Loucy (cell line): ENCODE data around the gene DENND2A.

Experiments
- H2AFZ ChIP-seq: fragments of 200-600 bp; sonication (generic); 2 replicates; pipeline ENCODE4 v1.6.0; 2016; ENCODE audit warnings: antibody characterized with exemption, mild to moderate bottlenecking, low read length, moderate library complexity
- H3F3A ChIP-seq: fragments of 200-600 bp; 2 replicates; pipeline ENCODE4 v1.6.0; 2016; ENCODE audit warnings: antibody characterized with exemption, low read depth, mild to moderate bottlenecking
- H3K27me3 ChIP-seq: fragments of 200-600 bp; sonication (generic); 2 replicates; pipeline ENCODE4 v1.6.1; 2014; ENCODE audit warnings: low read length, mild to moderate bottlenecking; ENCODE audit not compliant: insufficient read depth, poor library complexity, severe bottlenecking
- H3K36me3 ChIP-seq: fragments of 200-600 bp; sonication (generic); 2 replicates; pipeline ENCODE4 v1.6.1; 2016; ENCODE audit warnings: low read length; ENCODE audit not compliant: insufficient read depth
- H3K4me1 ChIP-seq: fragments of 200-600 bp; sonication (generic); 2 replicates; pipeline ENCODE4 v1.5.1; 2014; ENCODE audit warnings: low read length, mild to moderate bottlenecking; ENCODE audit not compliant: insufficient read depth, poor library complexity, severe bottlenecking
- H3K4me2 ChIP-seq: fragments of 200-600 bp; sonication (generic); 2 replicates; pipeline ENCODE4 v1.6.0; 2014; ENCODE audit warnings: antibody characterized with exemption, low read length, low read depth, mild to moderate bottlenecking; ENCODE audit not compliant: poor library complexity, severe bottlenecking
- H3K4me3 ChIP-seq: fragments of 200-600 bp; sonication (generic); 2 replicates; pipeline ENCODE4 v1.5.1; 2014; ENCODE audit warnings: low read length, mild to moderate bottlenecking, mixed read lengths; ENCODE audit not compliant: poor library complexity, severe bottlenecking
- H3K79me2 ChIP-seq: fragments of 200-600 bp; sonication (generic); 2 replicates; pipeline ENCODE4 v1.6.1; 2014; ENCODE audit warnings: low read length; ENCODE audit not compliant: insufficient read depth
- H3K9ac ChIP-seq: fragments of 200-600 bp; sonication (generic); 2 replicates; pipeline ENCODE4 v1.6.0; 2014; ENCODE audit warnings: mild to moderate bottlenecking, low read depth, low read length, moderate library complexity; ENCODE audit not compliant: poor library complexity, severe bottlenecking
- H3K9me2 ChIP-seq: fragments of 200-600 bp; sonication (generic); replicated peaks from 2 replicates; pipeline ENCODE4 v1.6.1; 2016; ENCODE audit warnings: low read depth, low read length, mixed read lengths
- H3K9me3 ChIP-seq: fragments of 200-600 bp; sonication (generic); 2 replicates; pipeline ENCODE4 v1.6.1; 2014; ENCODE audit warnings: mild to moderate bottlenecking, antibody characterized with exemption, low read length, low read depth; ENCODE audit not compliant: insufficient read depth
- H4K20me1 ChIP-seq: fragments of 200-600 bp; sonication (generic); 2 replicates; pipeline ENCODE4 v1.6.0; 2014; ENCODE audit warnings: antibody characterized with exemption, low read length, mild to moderate bottlenecking; ENCODE audit not compliant: insufficient read depth, poor library complexity, severe bottlenecking
- CTCF ChIP-seq: fragments of 200-600 bp; sonication (generic); conservative IDR thresholded peaks from 2 replicates; pipeline ENCODE4 v1.5.1; 2014; ENCODE audit warnings: mild to moderate bottlenecking, antibody characterized with exemption, low read length
- EZH2phosphoT487 ChIP-seq: fragments of 200-600 bp; IDR thresholded peaks from 2 replicates; pipeline ENCODE4 v1.6.1; 2018; ENCODE audit warnings: antibody characterized with exemption, mild to moderate bottlenecking, moderate library complexity, borderline replicate concordance

DENND2A gene

GRCh38 chr7:140643416-140643815 is 2.8 kb upstream of the DENND2A start:
- no peak overlapping the region for H2AFZ ChIP-seq
- no peaks in the 10 kb centered on the region for H3K9me2 ChIP-seq
- H3K36me3 ChIP-seq: no peaks in the 10 kb centered on the region
- H3K79me2 ChIP-seq: no peaks in the 10 kb centered on the region
- H3K4me2 ChIP-seq: no peak overlapping the region
- no peaks in the 10 kb centered on the region for H3K9me3 ChIP-seq
- H3F3A ChIP-seq: no peaks in the 10 kb centered on the region
- no peaks in the 10 kb centered on the region for H3K27me3 ChIP-seq
- H3K9ac ChIP-seq: no peak overlapping the region
- H3K4me1 ChIP-seq: no peaks in the 10 kb centered on the region
- H3K4me3 ChIP-seq: no peak overlapping the region
- TF ChIP-seq CTCF (no peak), EZH2phosphoT487 (no peak)
- H4K20me1 ChIP-seq: no peaks in the 10 kb centered on the region

GRCh38 chr7:140641524-140642195 is 1.0 kb upstream of the DENND2A start:
- Histone ChIP-seq H3K79me2 (no peaks in the 10 kb centered on the region), H3F3A (no peaks in the 10 kb centered on the region), H3K9me2 (no peaks in the 10 kb centered on the region), H3K4me3 (no peak overlapping the region), H4K20me1 (no peaks in the 10 kb centered on the region), H3K36me3 (no peaks in the 10 kb centered on the region), H3K4me2 (no peak overlapping the region), H3K4me1 (no peaks in the 10 kb centered on the region), H2AFZ (no peak overlapping the region), H3K9me3 (no peaks in the 10 kb centered on the region), H3K27me3 (no peaks in the 10 kb centered on the region), H3K9ac (no peak overlapping the region)
- TF ChIP-seq CTCF (no peak), EZH2phosphoT487 (no peak)

- H3K4me1 ChIP-seq: no peaks in the 10 kb centered on the region
- TF ChIP-seq EZH2phosphoT487: no peak
- TF ChIP-seq CTCF: no peak
- no peaks in the 10 kb centered on the region for H4K20me1 ChIP-seq
- H3K9me3 ChIP-seq: no peaks in the 10 kb centered on the region
- no peaks in the 10 kb centered on the region for H3K27me3 ChIP-seq
- H3K4me3 ChIP-seq: no peak overlapping the region
- no peaks in the 10 kb centered on the region for H3K79me2 ChIP-seq
- no peaks in the 10 kb centered on the region for H3K36me3 ChIP-seq
- no peaks in the 10 kb centered on the region for H3F3A ChIP-seq
- no peak overlapping the region for H2AFZ ChIP-seq
- H3K9me2 ChIP-seq: no peaks in the 10 kb centered on the region
- H3K9ac ChIP-seq: no peak overlapping the region
- H3K4me2 ChIP-seq: no peak overlapping the region
Observed at GRCh38 chr7:140640060-140640637, 464 bp downstream of the DENND2A start.
